ENCODE results near the gene HOXD1. TPM values are rescaled to one million over a fixed set of nuclear protein-coding genes. Genes with fewer than 3 reads are reported as not detected.

The HOXD1 gene
- total and polyA plus RNA-seq, 2 experiments from 2014 or later: not detected

DNA sequence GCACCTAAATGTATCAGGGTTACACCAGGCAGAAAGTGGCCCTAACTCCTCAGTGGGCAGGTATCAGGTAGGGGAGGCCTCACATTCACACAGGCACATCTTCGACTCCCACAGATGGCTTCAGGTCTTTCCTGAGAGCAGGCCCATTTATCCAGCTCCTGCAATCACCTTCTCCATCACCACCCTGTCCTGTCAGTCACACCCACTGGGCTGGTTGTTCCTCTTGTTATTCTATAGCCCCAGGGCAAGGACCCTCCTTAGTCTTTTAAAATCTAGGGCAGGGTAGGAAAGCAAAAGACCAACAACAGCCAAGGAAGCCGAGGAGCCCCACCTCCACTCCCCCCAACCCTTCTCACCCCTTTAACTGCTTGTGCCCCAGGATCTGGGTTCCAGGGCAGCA, 46.2 kb upstream of the HOXD1 start:
- Histone ChIP-seq H3K27me3 (peaks cover 100% of the 10 kb centered on the region), H3K4me1 (ENCODE audit: low read depth) (no peaks in the 10 kb centered on the region), H3K36me3 (no peaks in the 10 kb centered on the region), H3K27ac (no peak overlapping the region), H3K9me3 (ENCODE audit: low read depth) (no peaks in the 10 kb centered on the region), H3K4me3 (no peak overlapping the region)
- no peak for DNase-seq (ENCODE audit: low read depth in 1 of 2, low spot score in 1 of 2)
- TF ChIP-seq, protein P1, sequence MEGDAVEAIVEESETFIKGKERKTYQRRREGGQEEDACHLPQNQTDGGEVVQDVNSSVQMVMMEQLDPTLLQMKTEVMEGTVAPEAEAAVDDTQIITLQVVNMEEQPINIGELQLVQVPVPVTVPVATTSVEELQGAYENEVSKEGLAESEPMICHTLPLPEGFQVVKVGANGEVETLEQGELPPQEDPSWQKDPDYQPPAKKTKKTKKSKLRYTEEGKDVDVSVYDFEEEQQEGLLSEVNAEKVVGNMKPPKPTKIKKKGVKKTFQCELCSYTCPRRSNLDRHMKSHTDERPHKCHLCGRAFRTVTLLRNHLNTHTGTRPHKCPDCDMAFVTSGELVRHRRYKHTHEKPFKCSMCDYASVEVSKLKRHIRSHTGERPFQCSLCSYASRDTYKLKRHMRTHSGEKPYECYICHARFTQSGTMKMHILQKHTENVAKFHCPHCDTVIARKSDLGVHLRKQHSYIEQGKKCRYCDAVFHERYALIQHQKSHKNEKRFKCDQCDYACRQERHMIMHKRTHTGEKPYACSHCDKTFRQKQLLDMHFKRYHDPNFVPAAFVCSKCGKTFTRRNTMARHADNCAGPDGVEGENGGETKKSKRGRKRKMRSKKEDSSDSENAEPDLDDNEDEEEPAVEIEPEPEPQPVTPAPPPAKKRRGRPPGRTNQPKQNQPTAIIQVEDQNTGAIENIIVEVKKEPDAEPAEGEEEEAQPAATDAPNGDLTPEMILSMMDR (IDR thresholded peaks at IDR 0.05; ENCODE audit: low read depth, low read length): no peak

- Histone ChIP-seq H3K27ac (no peak overlapping the region), H3K36me3 (no peaks in the 10 kb centered on the region), H3K27me3 (peaks cover 100% of the 10 kb centered on the region), H3K4me3 (no peak overlapping the region), H3K9me3 (ENCODE audit: low read depth) (no peaks in the 10 kb centered on the region), H3K4me1 (ENCODE audit: low read depth) (no peaks in the 10 kb centered on the region)
- DNase-seq (ENCODE audit: low read depth in 1 of 2, low spot score in 1 of 2): no peak
- TF ChIP-seq, protein P1 (IDR thresholded peaks at IDR 0.05; ENCODE audit: low read depth, low read length): no peak
Observed at GRCh38 chr2:176145085-176145969, 43.1 kb upstream of the HOXD1 start.

DNA sequence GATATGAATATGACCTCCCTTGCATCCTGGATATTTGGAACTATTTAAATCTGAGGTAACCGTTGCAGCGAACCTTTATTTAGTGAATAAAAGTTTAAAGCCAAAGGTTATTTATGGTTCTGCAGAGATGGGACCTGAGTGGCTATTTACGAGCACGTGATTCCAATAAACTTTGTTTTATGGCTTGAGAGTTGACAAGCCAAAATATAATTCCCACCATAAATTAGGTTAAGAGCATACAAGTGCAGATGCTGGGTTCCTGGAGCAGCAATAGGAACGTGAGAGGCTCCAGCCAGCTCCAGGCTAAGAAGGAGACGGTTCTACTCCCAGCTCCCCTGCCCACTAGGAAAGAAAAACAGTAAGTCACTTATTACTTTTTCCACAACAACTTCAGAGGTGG, 42.4 kb upstream of the HOXD1 start:
- Histone ChIP-seq H3K27ac (no peak overlapping the region), H3K4me1 (ENCODE audit: low read depth) (no peaks in the 10 kb centered on the region), H3K36me3 (no peaks in the 10 kb centered on the region), H3K4me3 (no peak overlapping the region), H3K27me3 (peaks cover 100% of the 10 kb centered on the region), H3K9me3 (ENCODE audit: low read depth) (no peaks in the 10 kb centered on the region)
- TF ChIP-seq, protein P1 (IDR thresholded peaks at IDR 0.05; ENCODE audit: low read depth, low read length): no peak
- DNase-seq (ENCODE audit: low read depth in 1 of 2, low spot score in 1 of 2): no peak

- Histone ChIP-seq H3K9me3 (ENCODE audit: low read depth) (no peaks in the 10 kb centered on the region), H3K4me1 (ENCODE audit: low read depth) (no peaks in the 10 kb centered on the region), H3K27ac (no peak overlapping the region), H3K4me3 (no peak overlapping the region), H3K36me3 (no peaks in the 10 kb centered on the region), H3K27me3 (peaks cover 100% of the 10 kb centered on the region)
- DNase-seq (ENCODE audit: low read depth in 1 of 2, low spot score in 1 of 2): no peak
- TF ChIP-seq, protein P1 (IDR thresholded peaks at IDR 0.05; ENCODE audit: low read depth, low read length): no peak
Observed at GRCh38 chr2:176146645-176147044, 41.8 kb upstream of the HOXD1 start.

DNA sequence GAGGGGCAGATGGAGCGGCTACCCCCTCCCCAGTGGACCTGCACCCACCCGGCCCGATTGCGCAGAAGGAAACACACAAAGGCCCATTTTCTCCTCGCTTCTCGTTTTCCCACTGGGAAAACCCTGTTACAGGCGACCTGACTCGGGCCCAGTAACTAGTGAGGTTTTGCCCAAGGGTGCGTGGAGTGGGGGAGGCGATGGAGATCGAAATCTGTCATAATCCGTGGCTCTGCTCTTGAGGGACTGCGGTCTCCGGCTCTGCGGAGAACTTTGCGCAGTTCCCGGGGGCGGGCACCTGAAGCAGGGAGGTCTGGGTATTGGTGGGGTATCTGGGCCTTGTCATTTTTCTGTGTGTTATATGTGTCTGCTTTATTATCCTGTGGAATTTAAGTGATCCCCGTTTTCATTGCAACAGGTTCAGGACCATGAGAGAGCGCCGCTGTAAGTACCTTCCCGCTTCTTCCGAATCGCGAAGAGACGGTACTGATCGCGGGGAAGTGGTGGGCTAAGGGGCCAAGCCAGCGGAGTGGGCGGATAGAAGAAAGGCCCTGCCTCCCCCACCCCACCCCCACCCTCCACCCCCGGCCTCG, 41.2 kb upstream of the HOXD1 start:
- H3K36me3 ChIP-seq: no peaks in the 10 kb centered on the region
- TF ChIP-seq, protein P1 (IDR thresholded peaks at IDR 0.05; ENCODE audit: low read depth, low read length): no peak
- no peaks in the 10 kb centered on the region for H3K4me1 ChIP-seq (ENCODE audit: low read depth)
- no peak for DNase-seq (ENCODE audit: low read depth in 1 of 2, low spot score in 1 of 2)
- peaks cover 100% of the 10 kb centered on the region for H3K27me3 ChIP-seq
- H3K27ac ChIP-seq: no peak overlapping the region
- no peak overlapping the region for H3K4me3 ChIP-seq
- H3K9me3 ChIP-seq (ENCODE audit: low read depth): no peaks in the 10 kb centered on the region

All from cardiac muscle cell (in vitro differentiated cells and primary cell).